Bronchial epithelial cell (primary cell): ENCODE measurements around the gene AVPI1. TPM values are rescaled to one million over a fixed set of nuclear protein-coding genes. Genes with fewer than 3 reads are reported as not detected.
A peak's percentile ranks its signal among the peaks of the same experiment; 100 is the strongest.

Experiments
- DNase-seq: peaks from one replicate; pipeline ENCODE4 v3.0.0-alpha.2; 2010; ENCODE audit warnings: low read depth
- FAIRE-seq: peaks from 2 replicates; lab custom pipeline; 2011; peaks lifted over from hg19 to GRCh38; lab: Jason Lieb, UNC
- H3K27me3 ChIP-seq: 2 replicates; pipeline ENCODE4 v1.5.1; 2011; ENCODE audit warnings: low read length; ENCODE audit not compliant: control insufficient read depth, insufficient read depth
- H3K36me3 ChIP-seq: 2 replicates; pipeline ENCODE4 v1.5.1; 2011; ENCODE audit warnings: low read length; ENCODE audit not compliant: control insufficient read depth, insufficient read depth
- H3K4me3 ChIP-seq: 2 replicates; pipeline ENCODE4 v1.5.1; 2011; ENCODE audit warnings: mild to moderate bottlenecking, low read depth, low read length, control low read depth
- total RNA-seq: library from RNA; depleted of rRNA; stranded (reverse); fragments of >200 nt; gene quantifications from 2 replicates; pipeline ENCODE4 v1.2.1, GENCODE V29; 2014
- TF ChIP-seq, protein P1 (sequence below): IDR thresholded peaks from 2 replicates; pipeline ENCODE4 v1.5.1; 2011; ENCODE audit warnings: mild to moderate bottlenecking, moderate library complexity, low read length, control low read depth, inconsistent platforms; ENCODE audit not compliant: insufficient read depth, severe bottlenecking

AVPI1 gene
- total RNA-seq, 1 donor from 2014 or later = 89.2 TPM

- H3K4me3 ChIP-seq = peak overlapping the region; percentile 55
- TF ChIP-seq, protein P1, sequence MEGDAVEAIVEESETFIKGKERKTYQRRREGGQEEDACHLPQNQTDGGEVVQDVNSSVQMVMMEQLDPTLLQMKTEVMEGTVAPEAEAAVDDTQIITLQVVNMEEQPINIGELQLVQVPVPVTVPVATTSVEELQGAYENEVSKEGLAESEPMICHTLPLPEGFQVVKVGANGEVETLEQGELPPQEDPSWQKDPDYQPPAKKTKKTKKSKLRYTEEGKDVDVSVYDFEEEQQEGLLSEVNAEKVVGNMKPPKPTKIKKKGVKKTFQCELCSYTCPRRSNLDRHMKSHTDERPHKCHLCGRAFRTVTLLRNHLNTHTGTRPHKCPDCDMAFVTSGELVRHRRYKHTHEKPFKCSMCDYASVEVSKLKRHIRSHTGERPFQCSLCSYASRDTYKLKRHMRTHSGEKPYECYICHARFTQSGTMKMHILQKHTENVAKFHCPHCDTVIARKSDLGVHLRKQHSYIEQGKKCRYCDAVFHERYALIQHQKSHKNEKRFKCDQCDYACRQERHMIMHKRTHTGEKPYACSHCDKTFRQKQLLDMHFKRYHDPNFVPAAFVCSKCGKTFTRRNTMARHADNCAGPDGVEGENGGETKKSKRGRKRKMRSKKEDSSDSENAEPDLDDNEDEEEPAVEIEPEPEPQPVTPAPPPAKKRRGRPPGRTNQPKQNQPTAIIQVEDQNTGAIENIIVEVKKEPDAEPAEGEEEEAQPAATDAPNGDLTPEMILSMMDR = no peak
- DNase-seq (no peak), FAIRE-seq (no peak)
- H3K27me3 ChIP-seq = no peaks in the 10 kb centered on the region
- H3K36me3 ChIP-seq = peaks cover 5% of the 10 kb centered on the region
These were observed 28.3 kb upstream of the AVPI1 start for GRCh38 chr10:97715259-97715874.

DNA sequence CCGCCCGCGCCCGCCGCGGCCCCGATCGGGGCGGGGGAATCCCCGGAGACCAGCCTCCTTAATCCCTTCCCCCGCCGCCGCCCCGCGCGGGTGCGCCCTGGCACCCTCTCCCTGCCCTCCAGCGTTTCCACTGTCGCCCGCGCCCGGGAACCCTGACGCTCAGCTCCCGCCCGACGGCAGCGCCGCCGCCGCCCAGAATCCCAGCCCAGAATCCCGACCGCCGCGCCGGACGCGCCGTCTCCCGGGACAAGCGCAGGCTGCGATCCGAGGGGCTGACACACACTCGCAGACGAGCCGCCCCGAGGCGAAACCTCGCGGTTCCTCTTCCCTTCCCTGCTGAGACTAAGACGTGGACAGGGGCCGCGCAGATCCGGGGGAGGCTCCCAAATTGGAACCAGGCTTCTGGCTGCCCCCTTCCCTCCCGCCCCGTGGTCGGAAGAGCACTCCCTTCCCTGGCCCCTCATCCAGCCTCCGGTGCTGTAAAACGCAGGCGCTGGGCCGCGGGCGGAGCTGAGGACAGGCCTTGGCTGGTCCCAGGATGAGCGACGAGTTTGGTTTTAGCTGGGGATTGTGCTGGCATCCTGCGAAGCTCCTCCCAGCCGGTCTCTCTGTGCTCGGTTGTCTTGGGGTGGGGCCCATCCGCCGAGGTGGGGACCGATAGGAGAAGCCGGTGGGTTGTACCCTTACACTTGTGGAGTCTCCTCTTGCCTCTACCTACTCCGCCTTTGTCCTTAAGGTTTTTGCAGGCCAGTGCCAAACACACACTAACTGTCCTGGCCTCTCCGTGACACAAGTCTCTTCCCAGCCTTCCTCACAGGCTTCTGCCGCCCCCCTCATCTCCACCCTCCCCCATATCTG lies 27.6 kb upstream of the AVPI1 start:
- H3K36me3 ChIP-seq = peaks cover 5% of the 10 kb centered on the region
- FAIRE-seq = no peak
- H3K4me3 ChIP-seq = peak overlapping the region; percentile 55
- no peaks in the 10 kb centered on the region for H3K27me3 ChIP-seq
- peak; percentile 75 for DNase-seq
- TF ChIP-seq, protein P1 = no peak

- peak; percentile 74 for DNase-seq
- TF ChIP-seq, protein P1 = peak; percentile 54
- Histone ChIP-seq H3K4me3 (peak overlapping the region; percentile 55), H3K36me3 (peaks cover 5% of the 10 kb centered on the region), H3K27me3 (no peaks in the 10 kb centered on the region)
- FAIRE-seq = no peak
These were observed 26.9 kb upstream of the AVPI1 start for GRCh38 chr10:97713826-97714400.

DNA sequence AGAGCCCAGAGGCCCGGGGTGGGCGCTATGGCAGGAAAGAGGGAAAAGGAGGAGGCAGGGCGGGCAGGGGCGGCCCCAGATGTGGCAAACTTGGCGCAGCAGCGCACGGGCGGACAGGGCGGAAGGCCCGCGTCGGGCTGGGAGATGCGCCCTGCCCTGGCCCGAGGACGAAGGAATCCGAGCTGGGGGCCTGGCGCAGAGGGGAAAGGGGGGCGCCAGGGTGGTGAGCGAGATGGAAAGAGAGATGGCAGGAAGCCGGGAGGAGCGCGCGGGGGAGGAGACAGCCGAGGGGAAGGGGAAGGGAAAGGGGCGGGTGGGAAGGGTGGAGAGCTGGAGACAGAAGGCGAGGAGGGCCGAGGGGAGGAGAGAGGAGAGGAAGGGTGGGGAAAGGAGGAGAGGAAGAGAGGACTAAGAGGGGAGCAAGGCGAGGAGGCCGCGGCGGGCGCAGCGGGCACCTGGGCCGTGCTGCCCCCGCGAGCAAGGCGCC lies 26.3 kb upstream of the AVPI1 start, which contains the start of gene MARVELD1:
Gene MARVELD1, plus strand, starts transcription at position 392 of the 487 bp plus-strand sequence. CDS start 147 bp downstream, outside the sequence.
- Histone ChIP-seq H3K36me3 (peaks cover 5% of the 10 kb centered on the region), H3K4me3 (peak within 1 kb of the TSS; percentile 55), H3K27me3 (no peaks in the 10 kb centered on the region)
- FAIRE-seq (no peak), DNase-seq (peak; percentile 45)
- TF ChIP-seq, protein P1 = no peak

DNA sequence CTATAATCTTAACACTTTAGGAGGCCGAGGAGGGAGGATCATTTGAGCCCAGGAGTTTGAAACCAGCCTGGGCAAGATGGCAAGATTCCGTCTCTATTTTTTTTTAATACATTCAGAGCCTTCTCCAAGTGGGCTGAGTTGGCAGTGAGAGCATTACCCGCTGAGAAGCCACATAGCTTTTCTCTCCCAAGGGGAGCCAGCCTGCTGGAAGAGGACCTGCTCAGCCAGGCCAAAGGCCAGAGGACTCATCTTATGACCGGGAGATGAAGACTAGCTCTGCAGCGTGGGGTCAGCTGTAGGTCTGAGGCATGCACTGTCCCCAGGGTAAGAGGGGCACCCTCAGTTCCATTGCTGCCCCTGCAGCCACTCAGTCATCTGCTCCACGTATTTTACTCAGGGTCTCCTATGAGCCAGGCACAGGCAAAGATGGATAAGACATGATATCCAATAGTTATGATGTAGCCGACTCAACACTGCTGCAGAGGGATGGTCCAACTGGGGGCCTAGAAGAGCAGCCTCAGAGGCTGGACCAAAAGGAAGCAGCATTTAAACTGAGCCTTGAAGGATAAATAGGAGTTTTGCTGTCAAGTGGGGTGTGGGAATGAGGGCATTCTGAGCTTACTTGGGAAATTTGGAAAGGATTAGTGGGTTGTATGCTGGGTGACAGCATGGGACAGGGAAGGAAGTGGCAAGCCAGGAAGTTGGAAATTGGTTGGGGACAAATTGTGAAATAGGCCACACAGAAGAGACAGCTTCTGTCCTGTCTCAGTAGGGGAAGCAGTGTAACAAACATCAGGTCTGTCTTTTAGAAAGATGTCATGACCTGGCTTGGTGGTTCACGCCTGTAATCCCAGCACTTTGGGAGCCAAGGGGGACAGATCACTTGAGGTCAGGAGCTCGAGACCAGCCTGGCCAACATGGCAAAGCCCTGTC lies 24.9 kb upstream of the AVPI1 start:
- no peaks in the 10 kb centered on the region for H3K27me3 ChIP-seq
- FAIRE-seq = no peak
- no peaks in the 10 kb centered on the region for H3K36me3 ChIP-seq
- TF ChIP-seq, protein P1 = no peak
- no peak overlapping the region for H3K4me3 ChIP-seq
- DNase-seq = no peak
